H1 (cell line): Measurements from ENCODE around the gene GPR37. TPM values are rescaled to one million over a fixed set of nuclear protein-coding genes. Genes with fewer than 3 reads are reported as not detected.

ENCODE experiments used
- CTCF ChIA-PET: fragments of 300-600 bp; sonication (Branson Sonifier 250); formaldehyde crosslinking; loops from one replicate; lab custom pipeline; 2021; ENCODE audit not compliant: partially characterized antibody; lab: Charles Lee
- POLR2A ChIA-PET: fragments of 300-600 bp; sonication (Branson Sonifier 250); formaldehyde crosslinking; loops from one replicate; lab custom pipeline; 2021; ENCODE audit warnings: inconsistent platforms; ENCODE audit not compliant: partially characterized antibody; lab: Charles Lee
- DNase-seq, 2 experiments: peaks; one replicate each; pipeline versions ENCODE4 v3.0.0 to v3.0.0-alpha.2; 2010 to 2022; ENCODE audit warnings: low spot score in 2 of 2, low read depth in 1 of 2, mixed read lengths in 1 of 2
- FAIRE-seq: peaks from 2 replicates; lab custom pipeline; 2011; peaks lifted over from hg19 to GRCh38; lab: Jason Lieb, UNC
- H2AFZ ChIP-seq: 2 replicates; pipeline ENCODE4 v1.8.1; 2012; ENCODE audit warnings: low read length, inconsistent platforms
- H2AK5ac ChIP-seq: 2 replicates; pipeline ENCODE4 v1.6.1; 2013; ENCODE audit warnings: low read depth, low read length
- H2BK120ac ChIP-seq: replicated peaks from 2 replicates; pipeline ENCODE3; 2013; ENCODE audit warnings: low read depth, low read length, inconsistent platforms
- H2BK12ac ChIP-seq: 2 replicates; pipeline ENCODE4 v1.6.1; 2013; ENCODE audit warnings: low read depth, low read length
- H2BK15ac ChIP-seq: 2 replicates; pipeline ENCODE4 v1.6.1; 2013; ENCODE audit warnings: low read length
- H2BK20ac ChIP-seq: 2 replicates; pipeline ENCODE4 v1.6.1; 2013; ENCODE audit warnings: low read length
- H2BK5ac ChIP-seq: 2 replicates; pipeline ENCODE4 v1.6.1; 2013; ENCODE audit warnings: low read depth, low read length
- H3K14ac ChIP-seq: 2 replicates; pipeline ENCODE4 v1.6.1; 2013; ENCODE audit warnings: inconsistent platforms; ENCODE audit not compliant: insufficient read length
- H3K18ac ChIP-seq: 2 replicates; pipeline ENCODE4 v1.6.1; 2013; ENCODE audit warnings: low read length; ENCODE audit errors: extremely low read depth
- H3K23ac ChIP-seq: 2 replicates; pipeline ENCODE4 v1.6.1; 2013; ENCODE audit warnings: inconsistent platforms; ENCODE audit not compliant: insufficient read length
- H3K23me2 ChIP-seq: 2 replicates; pipeline ENCODE4 v1.6.1; 2013; ENCODE audit warnings: low read depth, low read length
- H3K27ac ChIP-seq: 2 replicates; pipeline ENCODE4 v1.6.1; 2011; ENCODE audit warnings: low read depth, low read length, inconsistent platforms
- H3K27me3 ChIP-seq, 4 experiments: replicated peaks in 1 of 4; 1 replicate in 1 of 4; 2 replicates in 3 of 4; pipeline versions ENCODE4 v1.6.1 to v1.8.1; 2011 to 2013; ENCODE audit warnings: low read length in 3 of 4, mild to moderate bottlenecking in 3 of 4, inconsistent platforms in 2 of 4, mixed read lengths in 2 of 4, moderate library complexity in 1 of 4; ENCODE audit not compliant: control insufficient read depth in 3 of 4, insufficient read depth in 3 of 4; ENCODE audit errors: extremely low read depth in 1 of 4
- H3K36me3 ChIP-seq, 4 experiments: 2 replicates each; pipeline versions ENCODE4 v1.6.1 to v1.8.1; 2011 to 2013; ENCODE audit warnings: mild to moderate bottlenecking in 4 of 4, low read length in 3 of 4, moderate library complexity in 2 of 4, control low read depth in 1 of 4, inconsistent platforms in 1 of 4; ENCODE audit not compliant: insufficient read depth in 4 of 4, control insufficient read depth in 2 of 4
- H3K4ac ChIP-seq: replicated peaks from 2 replicates; pipeline ENCODE3; 2013; ENCODE audit warnings: low read length, low read depth, mixed read lengths, inconsistent platforms; ENCODE audit not compliant: insufficient read length
- H3K4me1 ChIP-seq, 4 experiments: replicated peaks in 1 of 4; 1 replicate in 1 of 4; 2 replicates in 3 of 4; pipeline versions ENCODE4 v1.6.1 to v1.8.1; 2011 to 2013; ENCODE audit warnings: low read length in 3 of 4, inconsistent platforms in 2 of 4, mixed read lengths in 1 of 4; ENCODE audit not compliant: insufficient read depth in 4 of 4, control insufficient read depth in 3 of 4
- H3K4me2 ChIP-seq, 2 experiments: 2 replicates each; pipeline versions ENCODE4 v1.6.1 to v1.8.1; 2011 to 2013; ENCODE audit warnings: low read depth in 2 of 2, low read length in 2 of 2, control low read depth in 1 of 2, inconsistent platforms in 1 of 2, mild to moderate bottlenecking in 1 of 2; ENCODE audit not compliant: insufficient read depth in 1 of 2
- H3K4me3 ChIP-seq, 4 experiments: fragments of 200-600, 300-600 bp in 1 of 4; sonication (generic), shearing (Covaris generic), sonication (Bioruptor Twin) in 1 of 4; 2 replicates each; pipeline versions ENCODE4 v1.5.1 to v1.8.1; 2011 to 2016; ENCODE audit warnings: low read length in 4 of 4, low read depth in 3 of 4, control low read depth in 2 of 4, inconsistent platforms in 2 of 4, mild to moderate bottlenecking in 2 of 4, mixed read lengths in 1 of 4, moderate library complexity in 1 of 4; ENCODE audit not compliant: insufficient read depth in 2 of 4; ENCODE audit errors: extremely low read depth in 1 of 4
- H3K56ac ChIP-seq: replicated peaks from 2 replicates; pipeline ENCODE3; 2013; ENCODE audit warnings: low read depth, mild to moderate bottlenecking, mixed read lengths, low read length, inconsistent platforms; ENCODE audit not compliant: insufficient read length
- H3K79me1 ChIP-seq: 2 replicates; pipeline ENCODE4 v1.6.1; 2013; ENCODE audit warnings: low read depth, low read length, control low read depth
- H3K79me2 ChIP-seq, 2 experiments: 2 replicates each; pipeline versions ENCODE4 v1.6.1 to v1.8.1; 2012 to 2013; ENCODE audit warnings: low read length in 2 of 2, mild to moderate bottlenecking in 2 of 2, inconsistent platforms in 1 of 2; ENCODE audit not compliant: insufficient read depth in 2 of 2, control insufficient read depth in 1 of 2
- H3K9ac ChIP-seq, 4 experiments: replicated peaks in 1 of 4; 1 replicate in 1 of 4; 2 replicates in 3 of 4; pipeline versions ENCODE4 v1.6.1 to v1.8.1; 2011 to 2013; ENCODE audit warnings: low read depth in 3 of 4, low read length in 3 of 4, control low read depth in 2 of 4, mild to moderate bottlenecking in 2 of 4, moderate library complexity in 2 of 4, inconsistent platforms in 1 of 4; ENCODE audit errors: extremely low read depth in 1 of 4
- H3K9me3 ChIP-seq, 2 experiments: 2 replicates each; pipeline versions ENCODE4 v1.6.1 to v1.8.1; 2012 to 2013; ENCODE audit warnings: mild to moderate bottlenecking in 2 of 2, moderate library complexity in 2 of 2, control low read depth in 1 of 2, inconsistent platforms in 1 of 2, low read depth in 1 of 2, low read length in 1 of 2, mixed read lengths in 1 of 2; ENCODE audit not compliant: insufficient read depth in 2 of 2
- H4K20me1 ChIP-seq, 2 experiments: replicated peaks in 1 of 2; 2 replicates each; pipeline versions ENCODE3 to v1.8.1; 2011 to 2013; ENCODE audit warnings: inconsistent platforms in 2 of 2, low read length in 2 of 2, mild to moderate bottlenecking in 1 of 2; ENCODE audit not compliant: insufficient read depth in 2 of 2, control insufficient read depth in 1 of 2
- H4K5ac ChIP-seq: 2 replicates; pipeline ENCODE4 v1.6.1; 2013; ENCODE audit warnings: low read length, low read depth, mixed read lengths, inconsistent platforms; ENCODE audit not compliant: insufficient read length
- H4K8ac ChIP-seq: 2 replicates; pipeline ENCODE4 v1.8.0; 2013; ENCODE audit warnings: mild to moderate bottlenecking, moderate library complexity, low read length, inconsistent platforms; ENCODE audit not compliant: insufficient read depth; ENCODE audit errors: extremely low read depth
- H4K91ac ChIP-seq: replicated peaks from 2 replicates; pipeline ENCODE3; 2013; ENCODE audit warnings: low read length, mixed read lengths, inconsistent platforms; ENCODE audit not compliant: insufficient read length
- CTBP2 ChIP-seq: IDR thresholded peaks from 2 replicates; pipeline ENCODE4 v1.7.0; 2011; ENCODE audit warnings: borderline replicate concordance, mild to moderate bottlenecking, moderate library complexity, mixed read lengths, low read length; ENCODE audit not compliant: insufficient read depth, insufficient read length
- JUN ChIP-seq: IDR thresholded peaks from 2 replicates; pipeline ENCODE4 v1.6.1; 2011; ENCODE audit warnings: low read depth, mild to moderate bottlenecking, improper control_type of control experiment, low read length
- KDM5A ChIP-seq: fragments of 200-600 bp; IDR thresholded peaks from 2 replicates; pipeline ENCODE4 v1.7.1; 2012; ENCODE audit warnings: mild to moderate bottlenecking, low read length, inconsistent platforms, mixed read lengths
- SIRT6 ChIP-seq: IDR thresholded peaks from one replicate; pipeline ENCODE4 v1.7.1; 2012; ENCODE audit warnings: low read length, inconsistent platforms
- WGBS, 2 experiments: shearing (Covaris generic) in 1 of 2; methylation state at CpG; one replicate each; pipeline versions ENCODE4 v1.1.6 to v1.1.7; 2013 to 2015; ENCODE audit warnings: low lambda C conversion rate in 2 of 2, mixed read lengths in 2 of 2, inconsistent platforms in 1 of 2, low coverage in 1 of 2, missing lambda C conversion rate in 1 of 2; ENCODE audit not compliant: insufficient replicate concordance in 2 of 2, insufficient coverage in 1 of 2, insufficient read length in 1 of 2; ENCODE audit errors: extremely low coverage in 1 of 2, missing lambda C conversion rate in 1 of 2; 5-methylcytosine and 5-hydroxymethylcytosine counted together
- polyA plus RNA-seq, 7 experiments: library from polyadenylated mRNA; depleted of rRNA in 3 of 7; stranded (reverse) in 5 of 7; unstranded in 2 of 7; fragments of >200 nt in 5 of 7; fragments of 200-250 nt in 2 of 7; gene quantifications; 1 replicate in 5 of 7; 2 replicates in 1 of 7; 4 replicates in 1 of 7; pipeline versions ENCODE4 v1.2.1 to v1.2.3, GENCODE V29; 2011 to 2013; ENCODE audit warnings: missing spikeins in 2 of 7, mixed read lengths in 2 of 7
- total RNA-seq: library from RNA; stranded (reverse); fragmentation: NEBNext Ultra II Directional; extraction: Animal tissue kit (Norgen Biotek cat#: 25700); gene quantifications from 2 replicates; pipeline ENCODE4 v1.2.1, GENCODE V29; 2021

The GPR37 gene
- total and polyA plus RNA-seq, 2 of the 8 experiments (the other 6 are each of a cell fraction or from before 2014, with no cell fraction given): 1.5 to 17.4 TPM

DNA sequence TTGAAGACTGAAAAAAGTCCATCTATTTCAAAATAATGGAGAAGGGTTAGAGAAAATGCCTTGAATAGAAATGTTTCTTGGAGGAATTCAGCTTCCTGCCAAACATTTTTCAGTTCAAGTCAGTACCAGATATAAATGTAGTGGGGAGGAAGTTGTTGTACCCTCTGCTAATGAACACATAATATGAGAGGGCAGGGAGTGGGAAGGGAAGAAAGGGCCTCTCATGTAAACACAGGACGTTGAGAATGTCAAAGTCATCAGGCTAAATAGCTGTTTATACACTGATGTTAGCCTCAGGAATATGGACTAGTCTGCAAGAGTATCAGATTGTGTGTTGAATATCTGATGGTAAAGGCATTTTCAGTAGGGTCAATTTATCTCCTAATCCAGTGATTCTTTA is 37.0 kb downstream of the GPR37 start:
- ChIA-PET POLR2A (no interaction called here), CTCF (no interaction called here)
- peak overlapping the region; percentile 87; the same call in 1 of the 2 replicates for H2BK5ac ChIP-seq
- no peaks in the 10 kb centered on the region for H3K36me3 ChIP-seq
- WGBS, 2 experiments: 87% methylated on average over 1 of the region's 1 CpG; no CpG with 5 or more reads in 1 of the 2 experiments
- no peak for FAIRE-seq
- H4K5ac ChIP-seq: no peak overlapping the region
- peaks cover 0 to 4% of the 10 kb centered on the region in 2 experiments; a peak in 1 of 4 replicates for H3K9me3 ChIP-seq
- no peak overlapping the region for H3K14ac ChIP-seq
- H3K4me1 ChIP-seq: peaks cover 0 to 4% (median 1%) of the 10 kb centered on the region in 4 experiments; a peak in 2 of 7 replicates
- no peaks in the 10 kb centered on the region for H4K20me1 ChIP-seq
- H3K56ac ChIP-seq: peak overlapping the region; percentile 10
- peak overlapping the region; percentile 32; the same call in 1 of the 2 replicates for H3K18ac ChIP-seq
- peak overlapping the region; percentile 18; the same call in 1 of the 2 replicates for H2BK12ac ChIP-seq
- H3K79me1 ChIP-seq: no peaks in the 10 kb centered on the region
- no peak overlapping the region for H3K4me2 ChIP-seq
- no peak for DNase-seq
- H2AK5ac ChIP-seq: no peak overlapping the region
- no peak overlapping the region for H2BK15ac ChIP-seq
- TF ChIP-seq SIRT6 (no peak), JUN (no peak), KDM5A (no peak), CTBP2 (no peak)
- no peak overlapping the region for H3K9ac ChIP-seq
- no peaks in the 10 kb centered on the region for H3K27me3 ChIP-seq
- no peak overlapping the region for H4K91ac ChIP-seq
- peak overlapping the region; percentile 51; the same call in 1 of the 2 replicates for H2BK20ac ChIP-seq
- no peak overlapping the region for H3K4ac ChIP-seq
- H3K4me3 ChIP-seq: no peak overlapping the region
- no peak overlapping the region for H4K8ac ChIP-seq
- H3K23me2 ChIP-seq: peaks cover 2% of the 10 kb centered on the region; the same call in 1 of the 2 replicates
- H3K27ac ChIP-seq: no peak overlapping the region
- H3K23ac ChIP-seq: no peak overlapping the region
- no peak overlapping the region for H2AFZ ChIP-seq
- H3K79me2 ChIP-seq: no peaks in the 10 kb centered on the region
- peak overlapping the region; percentile 24 for H2BK120ac ChIP-seq
